Fibroblast of lung (primary cell): ENCODE data around the gene DQX1.

Experiments
- CTCF ChIP-seq, 2 donors: IDR thresholded peaks in 1 of 2; conservative IDR thresholded peaks in 1 of 2; 1 replicate in 1 of 2; 2 replicates in 1 of 2; pipeline ENCODE4 v1.5.1; 2011 to 2012; ENCODE audit warnings: low read length in 2 of 2, control low read depth in 1 of 2, inconsistent platforms in 1 of 2, low read depth in 1 of 2, mild to moderate bottlenecking in 1 of 2
- EZH2 ChIP-seq: IDR thresholded peaks from 2 replicates; pipeline ENCODE4 v1.5.1; 2012; ENCODE audit warnings: low read length, control low read depth, mild to moderate bottlenecking; ENCODE audit errors: missing control alignments

GRCh38 chr2:74546004-74546403, 20.0 kb upstream of the DQX1 start:
- TF ChIP-seq EZH2: no peak
- TF ChIP-seq CTCF (conservative IDR thresholded peaks at IDR 0.05 in 1 of 2, IDR thresholded peaks at IDR 0.05 in 1 of 2; ENCODE audit: low read depth in 1 of 2, low read length in 2 of 2): no peak
